Measurements from ENCODE around the gene NEK9. TPM values are rescaled to one million over a fixed set of nuclear protein-coding genes. Genes with fewer than 3 reads are reported as not detected.

NEK9 gene
- polyA plus RNA-seq, 1 donor from 2014 or later = 9.4 TPM

DNA sequence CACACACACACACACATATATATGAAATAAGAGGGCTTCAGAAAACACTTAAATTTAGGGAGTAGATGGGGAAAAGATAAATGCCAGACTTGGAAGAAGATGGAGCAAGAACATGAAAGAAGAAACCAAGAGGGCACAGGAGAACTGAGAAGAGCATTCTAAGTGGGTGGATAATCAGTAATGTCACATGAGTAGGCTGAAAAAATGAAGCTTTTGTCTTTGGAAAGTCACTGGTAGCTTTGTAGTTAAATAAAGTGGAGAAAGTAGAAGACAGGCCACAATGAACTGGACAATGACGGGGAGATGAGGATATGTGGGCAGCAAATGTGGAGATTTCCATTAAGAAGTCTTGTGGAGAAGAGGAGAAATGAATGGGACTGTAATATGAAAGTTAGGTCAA lies 59.6 kb downstream of the NEK9 start:
- H3K27me3 ChIP-seq (ENCODE audit: insufficient read depth, low read depth, low read length) = no peaks in the 10 kb centered on the region

DNA sequence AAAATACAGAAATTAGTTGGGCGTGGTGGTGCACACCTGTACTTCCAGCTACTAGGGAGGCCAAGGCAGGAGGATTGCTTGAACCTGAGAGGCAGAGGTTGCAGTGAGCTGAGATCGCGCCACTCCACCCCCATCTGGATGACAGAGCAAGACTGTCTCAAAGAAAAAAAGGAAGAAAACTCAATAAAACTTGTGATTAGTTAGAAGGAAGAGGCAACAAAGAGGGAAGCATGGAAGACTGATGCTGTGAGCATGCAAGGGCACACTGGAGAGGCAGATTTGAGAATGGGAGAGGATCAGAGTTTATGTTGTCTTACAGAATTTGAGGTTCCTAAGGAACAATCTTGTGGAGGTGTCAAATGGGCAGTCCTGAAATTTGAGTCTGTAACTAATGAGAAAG lies 60.2 kb downstream of the NEK9 start:
- Histone ChIP-seq H3K27ac (ENCODE audit: low read length) (no peak overlapping the region), H3K4me2 (ENCODE audit: low read length) (no peak overlapping the region), H3K9me2 (ENCODE audit: insufficient read depth, low read length) (no peaks in the 10 kb centered on the region), H3K79me2 (replicated peaks; ENCODE audit: insufficient read depth, low read length) (no peaks in the 10 kb centered on the region), H3K4me3 (ENCODE audit: low read length) (no peak overlapping the region), H3K27me3 (ENCODE audit: insufficient read depth, low read depth, low read length) (no peaks in the 10 kb centered on the region), H4K20me1 (ENCODE audit: insufficient read depth) (no peaks in the 10 kb centered on the region), H3K36me3 (ENCODE audit: insufficient read depth, low read length) (no peaks in the 10 kb centered on the region), H2AFZ (ENCODE audit: low read depth, low read length) (no peak overlapping the region), H3K9me3 (ENCODE audit: low read length) (no peaks in the 10 kb centered on the region), H3F3A (ENCODE audit: insufficient read depth, low read length, poor library complexity, severe bottlenecking) (no peaks in the 10 kb centered on the region), H3K9ac (ENCODE audit: low read length) (no peak overlapping the region)
- TF ChIP-seq TAF1 (IDR thresholded peaks at IDR 0.05; ENCODE audit: low read depth) (no peak), MXI1 (conservative IDR thresholded peaks at IDR 0.05; ENCODE audit: poor library complexity, severe bottlenecking) (no peak), EP300 (conservative IDR thresholded peaks at IDR 0.05; ENCODE audit: poor library complexity, severe bottlenecking) (no peak), RAD21 (conservative IDR thresholded peaks at IDR 0.05) (no peak), POLR2AphosphoS5 (IDR thresholded peaks at IDR 0.05) (no peak), EZH2 (IDR thresholded peaks at IDR 0.05; ENCODE audit: borderline replicate concordance, insufficient read depth, low read length, poor library complexity, severe bottlenecking) (no peak), SMC3 (conservative IDR thresholded peaks at IDR 0.05; ENCODE audit: poor library complexity) (no peak)
- TF ChIP-seq, protein P1, sequence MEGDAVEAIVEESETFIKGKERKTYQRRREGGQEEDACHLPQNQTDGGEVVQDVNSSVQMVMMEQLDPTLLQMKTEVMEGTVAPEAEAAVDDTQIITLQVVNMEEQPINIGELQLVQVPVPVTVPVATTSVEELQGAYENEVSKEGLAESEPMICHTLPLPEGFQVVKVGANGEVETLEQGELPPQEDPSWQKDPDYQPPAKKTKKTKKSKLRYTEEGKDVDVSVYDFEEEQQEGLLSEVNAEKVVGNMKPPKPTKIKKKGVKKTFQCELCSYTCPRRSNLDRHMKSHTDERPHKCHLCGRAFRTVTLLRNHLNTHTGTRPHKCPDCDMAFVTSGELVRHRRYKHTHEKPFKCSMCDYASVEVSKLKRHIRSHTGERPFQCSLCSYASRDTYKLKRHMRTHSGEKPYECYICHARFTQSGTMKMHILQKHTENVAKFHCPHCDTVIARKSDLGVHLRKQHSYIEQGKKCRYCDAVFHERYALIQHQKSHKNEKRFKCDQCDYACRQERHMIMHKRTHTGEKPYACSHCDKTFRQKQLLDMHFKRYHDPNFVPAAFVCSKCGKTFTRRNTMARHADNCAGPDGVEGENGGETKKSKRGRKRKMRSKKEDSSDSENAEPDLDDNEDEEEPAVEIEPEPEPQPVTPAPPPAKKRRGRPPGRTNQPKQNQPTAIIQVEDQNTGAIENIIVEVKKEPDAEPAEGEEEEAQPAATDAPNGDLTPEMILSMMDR (IDR thresholded peaks at IDR 0.05; ENCODE audit: poor library complexity, severe bottlenecking) = no peak
- TF ChIP-seq, protein P2, sequence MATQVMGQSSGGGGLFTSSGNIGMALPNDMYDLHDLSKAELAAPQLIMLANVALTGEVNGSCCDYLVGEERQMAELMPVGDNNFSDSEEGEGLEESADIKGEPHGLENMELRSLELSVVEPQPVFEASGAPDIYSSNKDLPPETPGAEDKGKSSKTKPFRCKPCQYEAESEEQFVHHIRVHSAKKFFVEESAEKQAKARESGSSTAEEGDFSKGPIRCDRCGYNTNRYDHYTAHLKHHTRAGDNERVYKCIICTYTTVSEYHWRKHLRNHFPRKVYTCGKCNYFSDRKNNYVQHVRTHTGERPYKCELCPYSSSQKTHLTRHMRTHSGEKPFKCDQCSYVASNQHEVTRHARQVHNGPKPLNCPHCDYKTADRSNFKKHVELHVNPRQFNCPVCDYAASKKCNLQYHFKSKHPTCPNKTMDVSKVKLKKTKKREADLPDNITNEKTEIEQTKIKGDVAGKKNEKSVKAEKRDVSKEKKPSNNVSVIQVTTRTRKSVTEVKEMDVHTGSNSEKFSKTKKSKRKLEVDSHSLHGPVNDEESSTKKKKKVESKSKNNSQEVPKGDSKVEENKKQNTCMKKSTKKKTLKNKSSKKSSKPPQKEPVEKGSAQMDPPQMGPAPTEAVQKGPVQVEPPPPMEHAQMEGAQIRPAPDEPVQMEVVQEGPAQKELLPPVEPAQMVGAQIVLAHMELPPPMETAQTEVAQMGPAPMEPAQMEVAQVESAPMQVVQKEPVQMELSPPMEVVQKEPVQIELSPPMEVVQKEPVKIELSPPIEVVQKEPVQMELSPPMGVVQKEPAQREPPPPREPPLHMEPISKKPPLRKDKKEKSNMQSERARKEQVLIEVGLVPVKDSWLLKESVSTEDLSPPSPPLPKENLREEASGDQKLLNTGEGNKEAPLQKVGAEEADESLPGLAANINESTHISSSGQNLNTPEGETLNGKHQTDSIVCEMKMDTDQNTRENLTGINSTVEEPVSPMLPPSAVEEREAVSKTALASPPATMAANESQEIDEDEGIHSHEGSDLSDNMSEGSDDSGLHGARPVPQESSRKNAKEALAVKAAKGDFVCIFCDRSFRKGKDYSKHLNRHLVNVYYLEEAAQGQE (IDR thresholded peaks at IDR 0.05; ENCODE audit: borderline replicate concordance) = no peak

More for the DNA sequence above, 59.6 kb downstream of the NEK9 start:
- H3K36me3 ChIP-seq (ENCODE audit: insufficient read depth, low read length) = no peaks in the 10 kb centered on the region
- H3K79me2 ChIP-seq (replicated peaks; ENCODE audit: insufficient read depth, low read length) = no peaks in the 10 kb centered on the region
- H2AFZ ChIP-seq (ENCODE audit: low read depth, low read length) = no peak overlapping the region
- no peak overlapping the region for H3K4me2 ChIP-seq (ENCODE audit: low read length)
- H3F3A ChIP-seq (ENCODE audit: insufficient read depth, low read length, poor library complexity, severe bottlenecking) = no peaks in the 10 kb centered on the region
- TF ChIP-seq, protein P2 (IDR thresholded peaks at IDR 0.05; ENCODE audit: borderline replicate concordance) = no peak
- TF ChIP-seq EP300 (conservative IDR thresholded peaks at IDR 0.05; ENCODE audit: poor library complexity, severe bottlenecking) (no peak), RAD21 (conservative IDR thresholded peaks at IDR 0.05) (no peak)
- H3K27ac ChIP-seq (ENCODE audit: low read length) = no peak overlapping the region
- no peaks in the 10 kb centered on the region for H3K9me2 ChIP-seq (ENCODE audit: insufficient read depth, low read length)
- H4K20me1 ChIP-seq (ENCODE audit: insufficient read depth) = no peaks in the 10 kb centered on the region
- no peaks in the 10 kb centered on the region for H3K9me3 ChIP-seq (ENCODE audit: low read length)
- H3K9ac ChIP-seq (ENCODE audit: low read length) = no peak overlapping the region
- H3K4me3 ChIP-seq (ENCODE audit: low read length) = no peak overlapping the region

All from neural cell (in vitro differentiated cells).